Cardiac muscle cell (in vitro differentiated cells and primary cell): Measurements from ENCODE around the gene FBXO28. TPM values are rescaled to one million over a fixed set of nuclear protein-coding genes. Genes with fewer than 3 reads are reported as not detected.

Experiments used
- DNase-seq, 2 donors: peaks; one replicate each; pipeline versions ENCODE4 v3.0.0 to v3.0.0-alpha.2; 2010 to 2017; ENCODE audit warnings: low read depth in 1 of 2, low spot score in 1 of 2
- H3K27ac ChIP-seq: fragments of 200-600 bp; sonication (generic); 2 replicates; pipeline ENCODE4 v1.5.1; 2016
- H3K27me3 ChIP-seq: fragments of 200-600 bp; sonication (generic); 2 replicates; pipeline ENCODE4 v1.6.0; 2016; ENCODE audit warnings: control low read depth
- H3K36me3 ChIP-seq: fragments of 200-600 bp; sonication (generic); 2 replicates; pipeline ENCODE4 v1.5.1; 2016; ENCODE audit warnings: control low read depth
- H3K4me1 ChIP-seq: fragments of 200-600 bp; sonication (generic); 2 replicates; pipeline ENCODE4 v1.8.1; 2017; ENCODE audit warnings: low read depth, mild to moderate bottlenecking, mixed run types
- H3K4me3 ChIP-seq: fragments of 200-600 bp; sonication (generic); 2 replicates; pipeline ENCODE4 v1.5.1; 2016; ENCODE audit warnings: mild to moderate bottlenecking
- H3K9me3 ChIP-seq: fragments of 200-600 bp; sonication (generic); 2 replicates; pipeline ENCODE4 v1.5.1; 2017; ENCODE audit warnings: low read depth, mild to moderate bottlenecking, control low read depth
- polyA plus RNA-seq: library from polyadenylated mRNA; unstranded; fragments of >200 nt; fragmentation: Nextera tagmentation; extraction: Ambion mirVana; gene quantifications from 2 replicates; pipeline ENCODE4 v1.2.1, GENCODE V29; 2016
- total RNA-seq: library from RNA; depleted of rRNA; stranded (reverse); fragments of >200 nt; gene quantifications from 2 replicates; pipeline ENCODE4 v1.2.3, GENCODE V29; 2016
- TF ChIP-seq, protein P1 (sequence below): IDR thresholded peaks from 2 replicates; pipeline ENCODE4 v1.5.1; 2012; ENCODE audit warnings: low read depth, mild to moderate bottlenecking, low read length

FBXO28 gene
- total and polyA plus RNA-seq, 2 experiments from 2014 or later = 9.1 to 17.8 TPM

DNA sequence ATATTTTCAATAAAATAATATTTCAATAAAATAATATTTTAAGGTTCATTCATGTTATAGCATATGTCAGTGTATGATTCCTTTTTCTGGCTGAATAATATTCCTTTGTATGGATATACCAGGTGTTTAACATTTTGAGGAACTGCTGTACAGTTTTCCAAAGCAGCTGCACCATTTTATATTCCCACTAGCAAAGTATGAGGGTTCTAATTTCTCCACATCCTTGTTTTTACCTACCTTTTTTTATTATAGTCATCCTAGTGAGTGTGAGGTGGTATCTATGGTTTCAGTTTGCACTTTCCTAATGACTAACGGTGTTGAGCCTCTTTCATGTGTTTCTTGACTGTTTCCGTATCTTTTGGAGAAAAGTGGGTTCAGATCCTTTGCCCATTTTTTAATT is 74.4 kb downstream of the FBXO28 start:
- H3K27ac ChIP-seq = no peak overlapping the region
- no peaks in the 10 kb centered on the region for H3K27me3 ChIP-seq
- H3K9me3 ChIP-seq = no peaks in the 10 kb centered on the region
- peaks cover 11% of the 10 kb centered on the region for H3K36me3 ChIP-seq
- no peak for DNase-seq
- no peaks in the 10 kb centered on the region for H3K4me1 ChIP-seq
- no peak overlapping the region for H3K4me3 ChIP-seq
- TF ChIP-seq, protein P1, sequence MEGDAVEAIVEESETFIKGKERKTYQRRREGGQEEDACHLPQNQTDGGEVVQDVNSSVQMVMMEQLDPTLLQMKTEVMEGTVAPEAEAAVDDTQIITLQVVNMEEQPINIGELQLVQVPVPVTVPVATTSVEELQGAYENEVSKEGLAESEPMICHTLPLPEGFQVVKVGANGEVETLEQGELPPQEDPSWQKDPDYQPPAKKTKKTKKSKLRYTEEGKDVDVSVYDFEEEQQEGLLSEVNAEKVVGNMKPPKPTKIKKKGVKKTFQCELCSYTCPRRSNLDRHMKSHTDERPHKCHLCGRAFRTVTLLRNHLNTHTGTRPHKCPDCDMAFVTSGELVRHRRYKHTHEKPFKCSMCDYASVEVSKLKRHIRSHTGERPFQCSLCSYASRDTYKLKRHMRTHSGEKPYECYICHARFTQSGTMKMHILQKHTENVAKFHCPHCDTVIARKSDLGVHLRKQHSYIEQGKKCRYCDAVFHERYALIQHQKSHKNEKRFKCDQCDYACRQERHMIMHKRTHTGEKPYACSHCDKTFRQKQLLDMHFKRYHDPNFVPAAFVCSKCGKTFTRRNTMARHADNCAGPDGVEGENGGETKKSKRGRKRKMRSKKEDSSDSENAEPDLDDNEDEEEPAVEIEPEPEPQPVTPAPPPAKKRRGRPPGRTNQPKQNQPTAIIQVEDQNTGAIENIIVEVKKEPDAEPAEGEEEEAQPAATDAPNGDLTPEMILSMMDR = no peak

DNA sequence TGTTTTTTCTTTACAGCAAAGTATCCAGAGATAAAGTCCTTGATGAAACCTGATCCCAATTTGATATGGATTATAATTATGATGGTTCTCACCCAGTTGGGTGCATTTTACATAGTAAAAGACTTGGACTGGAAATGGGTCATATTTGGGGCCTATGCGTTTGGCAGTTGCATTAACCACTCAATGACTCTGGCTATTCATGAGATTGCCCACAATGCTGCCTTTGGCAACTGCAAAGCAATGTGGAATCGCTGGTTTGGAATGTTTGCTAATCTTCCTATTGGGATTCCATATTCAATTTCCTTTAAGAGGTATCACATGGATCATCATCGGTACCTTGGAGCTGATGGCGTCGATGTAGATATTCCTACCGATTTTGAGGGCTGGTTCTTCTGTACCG is 75.7 kb downstream of the FBXO28 start:
- H3K4me3 ChIP-seq = no peak overlapping the region
- no peak overlapping the region for H3K27ac ChIP-seq
- H3K36me3 ChIP-seq = peaks cover 11% of the 10 kb centered on the region
- no peak for DNase-seq
- H3K9me3 ChIP-seq = no peaks in the 10 kb centered on the region
- H3K4me1 ChIP-seq = no peaks in the 10 kb centered on the region
- no peaks in the 10 kb centered on the region for H3K27me3 ChIP-seq
- TF ChIP-seq, protein P1 = no peak

DNA sequence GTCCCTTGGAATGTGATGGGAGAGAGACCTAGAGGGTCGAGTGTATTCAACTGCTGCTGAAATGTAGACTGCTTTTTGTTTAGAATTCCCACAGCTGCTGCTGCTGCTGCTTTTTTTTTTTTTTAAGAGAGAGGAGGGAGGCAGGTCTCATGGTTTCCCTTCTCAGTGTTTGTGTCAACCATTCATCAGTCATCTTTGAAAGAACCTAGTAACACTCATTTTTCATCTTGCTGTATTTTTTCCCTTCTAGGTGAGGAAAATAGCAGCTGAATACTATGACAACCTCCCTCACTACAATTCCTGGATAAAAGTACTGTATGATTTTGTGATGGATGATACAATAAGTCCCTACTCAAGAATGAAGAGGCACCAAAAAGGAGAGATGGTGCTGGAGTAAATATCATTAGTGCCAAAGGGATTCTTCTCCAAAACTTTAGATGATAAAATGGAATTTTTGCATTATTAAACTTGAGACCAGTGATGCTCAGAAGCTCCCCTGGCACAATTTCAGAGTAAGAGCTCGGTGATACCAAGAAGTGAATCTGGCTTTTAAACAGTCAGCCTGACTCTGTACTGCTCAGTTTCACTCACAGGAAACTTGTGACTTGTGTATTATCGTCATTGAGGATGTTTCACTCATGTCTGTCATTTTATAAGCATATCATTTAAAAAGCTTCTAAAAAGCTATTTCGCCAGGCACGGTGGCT is 78.3 kb downstream of the FBXO28 start:
- TF ChIP-seq, protein P1 = no peak
- Histone ChIP-seq H3K27me3 (no peaks in the 10 kb centered on the region), H3K9me3 (no peaks in the 10 kb centered on the region), H3K4me1 (no peaks in the 10 kb centered on the region), H3K4me3 (no peak overlapping the region), H3K36me3 (peaks cover 11% of the 10 kb centered on the region), H3K27ac (no peak overlapping the region)
- DNase-seq = no peak

DNA sequence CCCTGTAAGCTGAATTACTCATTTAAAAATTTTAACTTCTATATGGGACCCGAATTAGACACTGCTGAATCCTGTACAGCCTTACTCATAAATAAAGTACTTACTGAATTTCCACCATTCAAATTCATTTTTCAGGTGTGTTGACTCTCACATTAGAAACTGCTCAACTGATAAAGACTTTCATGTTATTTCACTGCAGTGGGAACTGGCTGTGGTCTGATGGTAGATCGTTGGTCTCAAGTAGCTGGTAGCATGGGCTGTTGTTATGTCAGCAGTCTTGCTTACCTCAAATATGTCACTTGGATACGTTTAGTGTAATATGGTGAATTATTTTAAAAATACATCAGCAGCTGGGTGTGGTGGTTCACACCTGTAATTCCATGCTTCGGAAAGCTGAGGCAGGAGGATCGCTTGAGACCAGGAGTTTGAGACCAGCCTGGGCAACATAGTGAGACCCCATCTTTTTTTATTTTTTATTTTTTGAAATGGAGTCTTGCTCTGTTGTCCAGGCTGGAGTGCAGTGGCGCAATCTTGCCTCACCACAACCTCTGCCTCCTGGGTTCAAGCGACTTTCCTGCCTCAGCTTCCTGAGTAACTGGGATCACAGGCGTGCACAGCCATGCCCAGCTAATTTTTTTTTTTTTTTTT is 79.5 kb downstream of the FBXO28 start:
- no peak overlapping the region for H3K4me3 ChIP-seq
- TF ChIP-seq, protein P1 = no peak

DNA sequence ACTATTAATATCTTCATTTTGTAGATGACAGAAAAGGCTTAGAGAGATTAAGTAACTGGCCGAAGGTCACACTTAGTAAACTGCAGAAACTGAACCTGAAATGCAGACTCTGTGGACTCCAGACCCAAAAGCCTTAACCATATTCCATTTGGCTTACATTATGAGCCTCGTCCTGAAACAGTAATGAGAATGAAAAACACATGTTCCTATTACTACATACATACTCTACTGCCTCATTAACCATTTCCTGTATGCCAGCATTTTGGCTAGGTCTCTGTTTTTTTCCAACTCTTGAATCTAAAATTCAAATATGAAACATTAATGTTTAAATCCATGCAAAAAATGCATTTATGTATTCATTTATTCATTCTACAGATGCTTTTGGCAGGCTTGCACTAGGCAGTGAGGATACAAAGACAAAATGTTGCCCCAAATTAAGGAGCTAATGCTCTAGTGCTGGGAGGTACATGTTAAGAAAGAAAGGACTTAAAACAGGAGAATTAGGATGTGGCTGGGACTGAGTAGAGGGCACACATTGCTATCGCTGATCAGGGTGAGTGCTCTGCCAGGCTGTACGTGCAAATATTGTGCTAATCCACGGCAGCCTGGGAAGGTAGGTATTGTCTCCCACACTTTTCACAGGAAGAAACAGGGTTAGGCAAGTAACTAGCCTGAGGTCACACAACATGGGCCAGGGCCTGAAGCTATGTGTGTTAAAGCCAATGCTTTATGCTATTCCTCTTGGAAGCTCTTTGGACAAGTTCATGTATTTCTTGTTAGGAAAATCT is 83.1 kb downstream of the FBXO28 start:
- Histone ChIP-seq H3K9me3 (no peaks in the 10 kb centered on the region), H3K27ac (no peak overlapping the region), H3K4me3 (no peak overlapping the region), H3K36me3 (peaks cover 7% of the 10 kb centered on the region), H3K4me1 (no peaks in the 10 kb centered on the region), H3K27me3 (no peaks in the 10 kb centered on the region)
- TF ChIP-seq, protein P1 = no peak
- DNase-seq = no peak

More for the DNA sequence above, 79.5 kb downstream of the FBXO28 start:
- no peak overlapping the region for H3K27ac ChIP-seq
- H3K27me3 ChIP-seq = no peaks in the 10 kb centered on the region
- DNase-seq = no peak
- no peaks in the 10 kb centered on the region for H3K9me3 ChIP-seq
- H3K36me3 ChIP-seq = peaks cover 11% of the 10 kb centered on the region
- no peaks in the 10 kb centered on the region for H3K4me1 ChIP-seq
